ENCODE measurements around the gene CALHM4.

CALHM4 gene

DNA sequence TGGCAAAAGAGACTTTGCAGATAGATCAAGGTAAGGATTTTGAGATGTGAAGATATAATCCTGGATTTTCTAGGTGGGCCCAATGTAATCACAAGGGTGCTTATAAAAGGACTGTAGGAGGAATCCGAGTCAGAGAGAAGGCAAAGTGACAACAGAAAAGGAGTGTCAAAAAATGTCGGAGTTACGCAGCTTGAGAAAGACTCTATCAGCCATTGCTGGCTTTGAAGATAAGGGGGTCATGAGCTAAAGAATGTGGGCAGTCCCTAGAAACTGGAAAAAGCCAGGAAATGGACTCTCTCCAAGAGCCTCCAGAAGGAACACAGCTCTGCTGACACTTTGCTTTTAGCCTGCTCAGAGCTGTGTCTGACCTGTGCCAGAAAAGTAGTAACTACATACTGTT is 9.1 kb downstream of the CALHM4 start:
- TF ChIP-seq, protein P1, sequence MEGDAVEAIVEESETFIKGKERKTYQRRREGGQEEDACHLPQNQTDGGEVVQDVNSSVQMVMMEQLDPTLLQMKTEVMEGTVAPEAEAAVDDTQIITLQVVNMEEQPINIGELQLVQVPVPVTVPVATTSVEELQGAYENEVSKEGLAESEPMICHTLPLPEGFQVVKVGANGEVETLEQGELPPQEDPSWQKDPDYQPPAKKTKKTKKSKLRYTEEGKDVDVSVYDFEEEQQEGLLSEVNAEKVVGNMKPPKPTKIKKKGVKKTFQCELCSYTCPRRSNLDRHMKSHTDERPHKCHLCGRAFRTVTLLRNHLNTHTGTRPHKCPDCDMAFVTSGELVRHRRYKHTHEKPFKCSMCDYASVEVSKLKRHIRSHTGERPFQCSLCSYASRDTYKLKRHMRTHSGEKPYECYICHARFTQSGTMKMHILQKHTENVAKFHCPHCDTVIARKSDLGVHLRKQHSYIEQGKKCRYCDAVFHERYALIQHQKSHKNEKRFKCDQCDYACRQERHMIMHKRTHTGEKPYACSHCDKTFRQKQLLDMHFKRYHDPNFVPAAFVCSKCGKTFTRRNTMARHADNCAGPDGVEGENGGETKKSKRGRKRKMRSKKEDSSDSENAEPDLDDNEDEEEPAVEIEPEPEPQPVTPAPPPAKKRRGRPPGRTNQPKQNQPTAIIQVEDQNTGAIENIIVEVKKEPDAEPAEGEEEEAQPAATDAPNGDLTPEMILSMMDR (IDR thresholded peaks at IDR 0.05; ENCODE audit: insufficient read depth, low read length): no peak
- TF ChIP-seq SPI1 (IDR thresholded peaks at IDR 0.05; ENCODE audit: borderline replicate concordance, low read depth) (no peak), GABPA (IDR thresholded peaks at IDR 0.05; ENCODE audit: low read depth) (no peak), POLR2AphosphoS5 (IDR thresholded peaks at IDR 0.05; ENCODE audit: low read depth) (no peak)
- TF ChIP-seq, protein P2, sequence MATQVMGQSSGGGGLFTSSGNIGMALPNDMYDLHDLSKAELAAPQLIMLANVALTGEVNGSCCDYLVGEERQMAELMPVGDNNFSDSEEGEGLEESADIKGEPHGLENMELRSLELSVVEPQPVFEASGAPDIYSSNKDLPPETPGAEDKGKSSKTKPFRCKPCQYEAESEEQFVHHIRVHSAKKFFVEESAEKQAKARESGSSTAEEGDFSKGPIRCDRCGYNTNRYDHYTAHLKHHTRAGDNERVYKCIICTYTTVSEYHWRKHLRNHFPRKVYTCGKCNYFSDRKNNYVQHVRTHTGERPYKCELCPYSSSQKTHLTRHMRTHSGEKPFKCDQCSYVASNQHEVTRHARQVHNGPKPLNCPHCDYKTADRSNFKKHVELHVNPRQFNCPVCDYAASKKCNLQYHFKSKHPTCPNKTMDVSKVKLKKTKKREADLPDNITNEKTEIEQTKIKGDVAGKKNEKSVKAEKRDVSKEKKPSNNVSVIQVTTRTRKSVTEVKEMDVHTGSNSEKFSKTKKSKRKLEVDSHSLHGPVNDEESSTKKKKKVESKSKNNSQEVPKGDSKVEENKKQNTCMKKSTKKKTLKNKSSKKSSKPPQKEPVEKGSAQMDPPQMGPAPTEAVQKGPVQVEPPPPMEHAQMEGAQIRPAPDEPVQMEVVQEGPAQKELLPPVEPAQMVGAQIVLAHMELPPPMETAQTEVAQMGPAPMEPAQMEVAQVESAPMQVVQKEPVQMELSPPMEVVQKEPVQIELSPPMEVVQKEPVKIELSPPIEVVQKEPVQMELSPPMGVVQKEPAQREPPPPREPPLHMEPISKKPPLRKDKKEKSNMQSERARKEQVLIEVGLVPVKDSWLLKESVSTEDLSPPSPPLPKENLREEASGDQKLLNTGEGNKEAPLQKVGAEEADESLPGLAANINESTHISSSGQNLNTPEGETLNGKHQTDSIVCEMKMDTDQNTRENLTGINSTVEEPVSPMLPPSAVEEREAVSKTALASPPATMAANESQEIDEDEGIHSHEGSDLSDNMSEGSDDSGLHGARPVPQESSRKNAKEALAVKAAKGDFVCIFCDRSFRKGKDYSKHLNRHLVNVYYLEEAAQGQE (IDR thresholded peaks at IDR 0.05; ENCODE audit: insufficient replicate concordance, low read depth): no peak
- Histone ChIP-seq H3K27me3 (ENCODE audit: insufficient read depth, poor library complexity, severe bottlenecking) (no peaks in the 10 kb centered on the region), H3K4me3 (replicated peaks; ENCODE audit: insufficient read depth, low read length) (no peak overlapping the region), H3K27ac (replicated peaks) (no peak overlapping the region)
- no peak for DNase-seq (ENCODE audit: low read depth in 1 of 2, low spot score in 1 of 2)

DNA sequence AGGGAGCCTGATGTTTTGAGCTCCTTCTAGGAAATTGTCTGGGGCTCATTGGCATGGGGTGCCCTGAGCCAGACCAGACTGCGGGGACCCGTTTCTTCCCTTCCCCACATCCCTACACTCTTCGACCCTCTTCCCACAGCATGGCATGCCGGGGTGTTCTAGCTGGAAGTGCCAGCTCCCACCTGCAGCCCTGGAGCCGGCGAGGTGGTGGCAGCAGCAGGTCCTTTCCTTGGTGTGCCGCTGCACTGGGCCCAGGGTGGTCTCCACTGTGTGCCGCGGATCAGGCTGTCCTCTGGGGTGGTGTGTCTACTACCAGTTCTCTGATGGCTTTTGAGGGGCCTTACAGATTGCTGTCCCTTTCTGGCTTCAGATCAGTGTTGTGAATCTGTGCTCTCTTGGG is 10.3 kb downstream of the CALHM4 start:
- TF ChIP-seq SPI1 (IDR thresholded peaks at IDR 0.05; ENCODE audit: borderline replicate concordance, low read depth): no peak
- TF ChIP-seq, protein P2 (IDR thresholded peaks at IDR 0.05; ENCODE audit: insufficient replicate concordance, low read depth): no peak
- TF ChIP-seq POLR2AphosphoS5 (IDR thresholded peaks at IDR 0.05; ENCODE audit: low read depth): no peak
- TF ChIP-seq GABPA (IDR thresholded peaks at IDR 0.05; ENCODE audit: low read depth): no peak
- TF ChIP-seq, protein P1 (IDR thresholded peaks at IDR 0.05; ENCODE audit: insufficient read depth, low read length): no peak
- Histone ChIP-seq H3K27ac (replicated peaks) (no peak overlapping the region), H3K27me3 (ENCODE audit: insufficient read depth, poor library complexity, severe bottlenecking) (no peaks in the 10 kb centered on the region), H3K4me3 (replicated peaks; ENCODE audit: insufficient read depth, low read length) (no peak overlapping the region)
- no peak for DNase-seq (ENCODE audit: low read depth in 1 of 2, low spot score in 1 of 2)

DNA sequence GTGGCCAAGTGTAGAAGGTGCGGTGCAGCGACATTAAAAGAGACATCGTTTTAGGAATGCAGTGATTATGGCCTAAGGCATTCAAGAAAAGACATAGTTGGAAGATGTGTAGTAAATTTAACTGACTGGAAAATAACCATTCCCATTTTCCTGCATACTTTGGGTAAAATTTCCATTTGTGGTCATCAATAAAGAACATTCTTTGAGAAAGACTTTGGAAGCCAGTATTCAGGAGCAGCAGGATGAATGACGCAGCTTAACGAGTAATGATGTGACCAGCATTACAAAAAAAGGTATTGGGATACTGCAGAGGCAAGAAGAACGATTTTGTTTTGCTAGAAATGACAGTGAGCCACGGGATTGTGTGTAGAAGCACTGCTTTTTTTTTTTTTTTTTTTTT is 10.8 kb downstream of the CALHM4 start:
- no peak overlapping the region for H3K27ac ChIP-seq (replicated peaks)
- DNase-seq (ENCODE audit: low read depth in 1 of 2, low spot score in 1 of 2): no peak
- no peaks in the 10 kb centered on the region for H3K27me3 ChIP-seq (ENCODE audit: insufficient read depth, poor library complexity, severe bottlenecking)
- TF ChIP-seq, protein P2 (IDR thresholded peaks at IDR 0.05; ENCODE audit: insufficient replicate concordance, low read depth): no peak
- TF ChIP-seq, protein P1 (IDR thresholded peaks at IDR 0.05; ENCODE audit: insufficient read depth, low read length): no peak
- TF ChIP-seq GABPA (IDR thresholded peaks at IDR 0.05; ENCODE audit: low read depth): no peak
- TF ChIP-seq POLR2AphosphoS5 (IDR thresholded peaks at IDR 0.05; ENCODE audit: low read depth): no peak
- no peak for TF ChIP-seq SPI1 (IDR thresholded peaks at IDR 0.05; ENCODE audit: borderline replicate concordance, low read depth)
- no peak overlapping the region for H3K4me3 ChIP-seq (replicated peaks; ENCODE audit: insufficient read depth, low read length)
